Upper lobe of right lung (tissue), 1 donor: Measurements from ENCODE around the gene GABRR3. TPM values are rescaled to one million over a fixed set of nuclear protein-coding genes. Genes with fewer than 3 reads are reported as not detected.

Experiments used
- ATAC-seq: fragments of 200-7000 bp; cut with Tn5 transposase; one replicate; pipeline ENCODE4 v1.9.1; 2020; ENCODE audit warnings: mild to moderate bottlenecking, moderate library complexity
- DNase-seq: peaks from one replicate; pipeline ENCODE4 v3.0.0-alpha.2; 2020
- H3K27ac ChIP-seq: fragments of 200-600 bp; one replicate; pipeline ENCODE4 v1.8.0; 2022
- H3K27me3 ChIP-seq: fragments of 200-600 bp; one replicate; pipeline ENCODE4 v1.8.0; 2022; ENCODE audit warnings: mild to moderate bottlenecking
- H3K36me3 ChIP-seq: fragments of 200-600 bp; one replicate; pipeline ENCODE4 v1.8.0; 2022
- H3K4me1 ChIP-seq: fragments of 200-600 bp; one replicate; pipeline ENCODE4 v1.8.0; 2022
- H3K4me3 ChIP-seq: fragments of 200-600 bp; one replicate; pipeline ENCODE4 v1.8.0; 2022; ENCODE audit warnings: mild to moderate bottlenecking
- H3K9me3 ChIP-seq: fragments of 200-600 bp; one replicate; pipeline ENCODE4 v1.8.0; 2022
- intact Hi-C: fragments of 100-400 bp; cut with DNase I; formaldehyde crosslinking; loops from one replicate; pipeline ENCODE4 v1.11.0; 2022
- total RNA-seq: library from RNA; stranded (reverse); fragmentation: NEBNext Ultra II Directional; extraction: Animal tissue kit (Norgen Biotek cat#: 25700); gene quantifications from one replicate; pipeline ENCODE4 v1.2.1, GENCODE V29; 2021
- TF ChIP-seq, protein P1 (sequence below): fragments of 200-600 bp; IDR thresholded peaks from one replicate; pipeline ENCODE4 v1.8.0; 2022; ENCODE audit warnings: antibody characterized with exemption
- donor health status: DM: no; HTN: yes; CAD: no; lungs with severe emphysema.

The GABRR3 gene
- total RNA-seq, 1 donor from 2014 or later = not detected

DNA sequence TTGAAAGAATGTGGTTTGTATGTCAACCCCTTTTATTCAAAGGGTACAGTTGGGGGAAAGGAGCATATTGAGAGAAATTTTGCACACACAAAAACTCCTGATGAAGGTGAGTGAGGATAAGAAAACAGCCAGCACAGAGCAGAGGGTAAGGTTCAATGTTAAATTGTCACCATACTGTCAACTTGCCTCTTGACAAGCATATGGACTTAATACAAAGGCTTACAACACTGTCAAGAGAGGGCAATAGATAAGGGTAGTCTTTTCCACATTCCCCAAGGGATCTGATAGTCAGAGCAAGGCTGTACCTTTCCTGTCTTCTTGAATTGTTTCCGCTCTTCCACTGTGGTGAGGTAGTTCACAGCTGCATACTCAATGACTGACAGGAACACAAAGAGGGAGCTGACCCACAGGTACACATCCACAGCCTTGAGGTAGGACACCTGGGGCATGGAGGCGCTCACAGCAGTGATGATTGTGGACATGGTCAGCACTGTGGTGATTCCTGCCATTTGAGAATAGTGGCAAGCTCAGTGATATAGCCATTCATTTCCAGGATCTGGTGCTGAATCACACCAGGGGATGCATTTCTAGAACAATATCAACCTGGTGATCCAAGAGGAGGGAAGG is 42.5 kb downstream of the GABRR3 start:
- TF ChIP-seq, protein P1, sequence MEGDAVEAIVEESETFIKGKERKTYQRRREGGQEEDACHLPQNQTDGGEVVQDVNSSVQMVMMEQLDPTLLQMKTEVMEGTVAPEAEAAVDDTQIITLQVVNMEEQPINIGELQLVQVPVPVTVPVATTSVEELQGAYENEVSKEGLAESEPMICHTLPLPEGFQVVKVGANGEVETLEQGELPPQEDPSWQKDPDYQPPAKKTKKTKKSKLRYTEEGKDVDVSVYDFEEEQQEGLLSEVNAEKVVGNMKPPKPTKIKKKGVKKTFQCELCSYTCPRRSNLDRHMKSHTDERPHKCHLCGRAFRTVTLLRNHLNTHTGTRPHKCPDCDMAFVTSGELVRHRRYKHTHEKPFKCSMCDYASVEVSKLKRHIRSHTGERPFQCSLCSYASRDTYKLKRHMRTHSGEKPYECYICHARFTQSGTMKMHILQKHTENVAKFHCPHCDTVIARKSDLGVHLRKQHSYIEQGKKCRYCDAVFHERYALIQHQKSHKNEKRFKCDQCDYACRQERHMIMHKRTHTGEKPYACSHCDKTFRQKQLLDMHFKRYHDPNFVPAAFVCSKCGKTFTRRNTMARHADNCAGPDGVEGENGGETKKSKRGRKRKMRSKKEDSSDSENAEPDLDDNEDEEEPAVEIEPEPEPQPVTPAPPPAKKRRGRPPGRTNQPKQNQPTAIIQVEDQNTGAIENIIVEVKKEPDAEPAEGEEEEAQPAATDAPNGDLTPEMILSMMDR = no peak
- Histone ChIP-seq H3K9me3 (no peaks in the 10 kb centered on the region), H3K4me1 (no peaks in the 10 kb centered on the region), H3K4me3 (no peak overlapping the region), H3K36me3 (no peaks in the 10 kb centered on the region), H3K27me3 (no peaks in the 10 kb centered on the region), H3K27ac (no peak overlapping the region)
- no peak for ATAC-seq
- DNase-seq = no peak
- intact Hi-C loops = no loop called here

GRCh38 chr3:97991293-97991682 is 43.8 kb downstream of the GABRR3 start:
- no peak overlapping the region for H3K4me3 ChIP-seq
- no peaks in the 10 kb centered on the region for H3K4me1 ChIP-seq
- DNase-seq (no peak), ATAC-seq (peak; percentile 66)
- no peaks in the 10 kb centered on the region for H3K36me3 ChIP-seq
- TF ChIP-seq, protein P1 = no peak
- H3K27me3 ChIP-seq = no peaks in the 10 kb centered on the region
- no peak overlapping the region for H3K27ac ChIP-seq
- H3K9me3 ChIP-seq = no peaks in the 10 kb centered on the region
- intact Hi-C loops = no loop called here

DNA sequence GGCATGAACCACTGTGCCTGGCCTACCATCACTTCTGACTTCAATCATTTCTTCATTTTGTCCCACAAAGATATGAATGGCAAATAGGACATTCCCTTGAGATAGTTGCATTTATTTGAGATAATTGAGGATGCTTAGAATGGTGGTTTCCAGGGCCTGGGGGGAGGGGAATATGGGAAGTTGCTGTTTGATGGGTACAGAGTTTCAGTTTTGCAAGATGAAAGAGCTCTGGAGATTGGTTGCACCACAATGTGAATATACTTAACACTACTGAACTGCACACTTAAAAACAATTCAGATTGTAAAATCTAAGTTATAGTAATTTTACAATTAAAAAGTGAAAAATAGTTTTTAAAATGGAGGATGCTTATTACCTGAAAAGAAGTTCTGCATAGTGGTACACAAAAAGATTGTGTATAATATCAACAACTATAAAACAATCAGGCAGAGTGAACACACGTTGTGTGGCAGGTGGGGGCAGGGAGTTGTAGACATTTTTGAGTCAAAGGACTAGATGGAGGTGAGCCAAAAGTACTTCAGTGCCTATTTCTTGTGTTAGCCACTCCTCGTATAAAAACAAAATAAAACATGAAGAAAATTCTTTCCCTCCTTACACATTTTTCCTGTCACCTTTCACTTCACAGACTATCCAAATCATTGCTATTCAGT is 44.4 kb downstream of the GABRR3 start:
- no peaks in the 10 kb centered on the region for H3K9me3 ChIP-seq
- H3K4me1 ChIP-seq = no peaks in the 10 kb centered on the region
- intact Hi-C loops = no loop called here
- no peaks in the 10 kb centered on the region for H3K36me3 ChIP-seq
- no peaks in the 10 kb centered on the region for H3K27me3 ChIP-seq
- H3K4me3 ChIP-seq = no peak overlapping the region
- ATAC-seq (no peak), DNase-seq (no peak)
- TF ChIP-seq, protein P1 = no peak
- no peak overlapping the region for H3K27ac ChIP-seq

DNA sequence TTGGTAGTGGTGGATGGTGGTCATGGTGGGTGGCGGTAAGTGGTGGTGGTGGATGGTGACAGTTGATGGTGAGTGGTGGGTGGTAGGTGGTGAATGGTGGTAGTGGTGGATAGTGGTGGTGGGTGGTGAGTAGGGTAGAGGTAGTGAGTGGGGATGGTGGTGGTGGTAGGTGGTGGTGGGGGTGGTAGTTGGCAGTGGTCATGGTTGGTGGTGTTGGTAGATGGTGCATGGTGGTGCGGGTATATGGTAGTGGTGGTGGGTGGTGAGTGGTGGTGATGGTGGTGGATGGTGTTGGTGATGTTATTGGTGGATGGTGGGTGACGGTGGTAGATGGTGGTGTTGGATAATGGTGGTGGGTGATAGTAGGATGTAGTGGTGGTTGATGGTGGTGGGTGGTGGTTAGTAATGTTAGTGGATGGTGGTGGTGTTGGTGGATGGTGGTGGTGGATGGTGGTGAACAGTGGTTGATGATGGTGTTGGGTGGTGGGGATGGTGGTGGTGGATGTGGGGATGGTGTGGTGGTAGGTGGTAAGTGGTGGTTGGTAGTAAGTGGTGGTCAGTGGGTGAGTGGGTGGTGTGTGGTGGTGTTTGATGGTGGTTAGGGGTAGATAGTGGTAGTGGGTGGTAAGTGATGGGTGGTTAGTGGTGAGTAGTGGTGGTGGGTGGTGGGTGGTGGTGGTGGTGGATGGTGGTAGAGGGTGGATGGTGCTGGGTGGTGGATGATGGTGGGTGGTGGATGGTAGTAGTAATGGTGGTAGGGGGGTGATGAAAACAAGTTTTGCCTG is 46.1 kb downstream of the GABRR3 start:
- Histone ChIP-seq H3K4me3 (no peak overlapping the region), H3K4me1 (no peaks in the 10 kb centered on the region), H3K36me3 (no peaks in the 10 kb centered on the region), H3K27ac (no peak overlapping the region), H3K9me3 (no peaks in the 10 kb centered on the region), H3K27me3 (no peaks in the 10 kb centered on the region)
- TF ChIP-seq, protein P1 = no peak
- intact Hi-C loops = no loop called here
- no peak for DNase-seq
- peak; percentile 23 for ATAC-seq

DNA sequence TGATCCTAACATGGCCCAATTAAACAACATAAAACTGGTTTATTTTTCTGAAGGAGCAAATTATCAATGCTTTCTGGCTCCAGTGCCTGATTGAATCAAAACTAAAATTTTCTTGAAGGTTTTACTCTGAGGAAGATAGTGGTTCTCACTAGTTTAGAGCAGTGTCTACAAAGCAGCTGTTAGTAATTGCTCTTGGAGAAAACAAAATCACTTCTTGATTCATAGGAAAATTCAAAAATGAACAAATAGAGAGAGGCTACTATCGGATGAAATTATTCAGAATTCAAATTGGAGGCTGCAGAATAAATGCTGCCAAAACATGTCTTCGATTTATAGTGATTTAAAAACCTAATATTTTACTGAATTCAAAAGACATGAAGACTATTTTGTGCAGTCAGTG is 47.8 kb downstream of the GABRR3 start:
- no peak overlapping the region for H3K4me3 ChIP-seq
- TF ChIP-seq, protein P1 = no peak

More for the DNA sequence above, 47.8 kb downstream of the GABRR3 start:
- DNase-seq = no peak
- no peaks in the 10 kb centered on the region for H3K9me3 ChIP-seq
- ATAC-seq = no peak
- intact Hi-C loops = no loop called here
- H3K4me1 ChIP-seq = no peaks in the 10 kb centered on the region
- no peak overlapping the region for H3K27ac ChIP-seq
- no peaks in the 10 kb centered on the region for H3K27me3 ChIP-seq
- H3K36me3 ChIP-seq = no peaks in the 10 kb centered on the region
